HepG2 (cell line): ENCODE measurements around the gene SDC4. TPM values are rescaled to one million over a fixed set of nuclear protein-coding genes. Genes with fewer than 3 reads are reported as not detected.
A peak's percentile ranks its signal among the peaks of the same experiment; 100 is the strongest.

Source experiments
- ATAC-seq: fragments of 200-7000 bp; cut with Tn5 transposase; 3 replicates; pipeline ENCODE4 v1.9.1; 2020; ENCODE audit warnings: mild to moderate bottlenecking, moderate library complexity
- BruUV-seq: library from RNA; stranded (reverse); fragments of 400-500 nt; replicated peaks from 2 replicates; lab custom pipeline; 2021; lab: Mats Ljungman, UMichigan
- CTCF ChIA-PET: fragments of 300-600 bp; formaldehyde crosslinking; extraction: SDS; loops from one replicate; lab custom pipeline; 2021; ENCODE audit warnings: low total read pairs, inconsistent platforms, low intra/inter-chr PET ratio; lab: Yijun Ruan, JAX
- POLR2A ChIA-PET: fragments of 350-600 bp; sonication (Branson Sonifier 250); formaldehyde crosslinking; loops from one replicate; lab custom pipeline; 2020; ENCODE audit warnings: antibody characterized with exemption, inconsistent platforms; lab: Yijun Ruan, JAX
- DNase-seq: peaks from one replicate; pipeline ENCODE4 v3.0.0-alpha.2; 2015; ENCODE audit warnings: low spot score
- FAIRE-seq: peaks from 3 replicates; lab custom pipeline; 2011; peaks lifted over from hg19 to GRCh38; lab: Jason Lieb, UNC
- H2AFZ ChIP-seq: one replicate; pipeline ENCODE4 v1.6.1; 2011; ENCODE audit warnings: low read length, inconsistent platforms
- H3K27ac ChIP-seq: fragments of 300-600 bp; 3 replicates; pipeline ENCODE4 v1.8.0; 2011; ENCODE audit warnings: mixed run types, mild to moderate bottlenecking, mixed read lengths, low read length, inconsistent platforms; ENCODE audit not compliant: insufficient read depth; ENCODE audit errors: extremely low read length
- H3K27me3 ChIP-seq, 2 experiments: fragments of 200-600 bp in 1 of 2; 2 replicates in 1 of 2; 3 replicates in 1 of 2; pipeline versions ENCODE4 v1.6.0 to v1.8.0; 2011; ENCODE audit warnings: low read length in 2 of 2, mild to moderate bottlenecking in 2 of 2, moderate library complexity in 2 of 2, inconsistent platforms in 1 of 2; ENCODE audit not compliant: insufficient read depth in 2 of 2, control insufficient read depth in 1 of 2
- H3K36me3 ChIP-seq, 2 experiments: fragments of 200-600 bp in 1 of 2; replicated peaks in 1 of 2; 2 replicates in 1 of 2; 3 replicates in 1 of 2; pipeline versions ENCODE4 v1.5.1 to v1.8.0; 2011; ENCODE audit warnings: low read length in 2 of 2, inconsistent platforms in 1 of 2; ENCODE audit not compliant: insufficient read depth in 2 of 2, control insufficient read depth in 1 of 2
- H3K4me1 ChIP-seq: 2 replicates; pipeline ENCODE4 v1.5.1; 2012; ENCODE audit warnings: low read length, inconsistent platforms; ENCODE audit not compliant: insufficient read depth
- H3K4me2 ChIP-seq: 2 replicates; pipeline ENCODE4 v1.6.0; 2011; ENCODE audit warnings: low read depth, low read length, inconsistent platforms
- H3K4me3 ChIP-seq, 3 experiments: fragments of 200-600 bp in 1 of 3; sonication (generic), shearing (Covaris generic) in 1 of 3; replicated peaks in 1 of 3; 2 replicates each; pipeline ENCODE4 v1.5.1; 2011 to 2016; ENCODE audit warnings: low read length in 3 of 3, inconsistent platforms in 2 of 3, low read depth in 2 of 3, mild to moderate bottlenecking in 2 of 3, control low read depth in 1 of 3, mixed read lengths in 1 of 3; ENCODE audit not compliant: insufficient read depth in 1 of 3
- H3K79me2 ChIP-seq: one replicate; pipeline ENCODE4 v1.6.1; 2011; ENCODE audit warnings: low read length, inconsistent platforms; ENCODE audit not compliant: insufficient read depth
- H3K9ac ChIP-seq: 2 replicates; pipeline ENCODE4 v1.6.0; 2011; ENCODE audit warnings: mild to moderate bottlenecking, low read depth, low read length, inconsistent platforms; ENCODE audit not compliant: insufficient read depth
- H3K9me3 ChIP-seq: 2 replicates; pipeline ENCODE4 v1.5.1; 2012; ENCODE audit warnings: mild to moderate bottlenecking, low read length
- H4K20me1 ChIP-seq: 2 replicates; pipeline ENCODE4 v1.6.0; 2011; ENCODE audit warnings: inconsistent platforms, mild to moderate bottlenecking, low read length, moderate library complexity; ENCODE audit not compliant: insufficient read depth
- CHCHD3 ChIP-seq: sonication (generic); formaldehyde crosslinking; IDR thresholded peaks from 2 replicates; pipeline ENCODE4 v1.8.0; 2022; ENCODE audit warnings: mild to moderate bottlenecking, missing genetic modification reagents, moderate library complexity
- EED ChIP-seq: sonication (generic); formaldehyde crosslinking; IDR thresholded peaks from 2 replicates; pipeline ENCODE4 v1.5.0; 2020; ENCODE audit warnings: mild to moderate bottlenecking, missing genetic modification reagents
- EP300 ChIP-seq, 3 experiments: sonication (generic) in 1 of 3; formaldehyde crosslinking in 1 of 3; IDR thresholded peaks; 2 replicates each; pipeline versions ENCODE4 v1.5.1 to v1.6.1; 2011 to 2020; ENCODE audit warnings: low read depth in 2 of 3, low read length in 2 of 3, borderline replicate concordance in 1 of 3, improper control_type of control experiment in 1 of 3, mild to moderate bottlenecking in 1 of 3, missing genetic modification reagents in 1 of 3, moderate library complexity in 1 of 3
- PHB2 ChIP-seq: fragments of 450-650 bp; IDR thresholded peaks from 2 replicates; pipeline ENCODE4 v1.6.1; 2018; ENCODE audit not compliant: partially characterized antibody
- RBFOX2 ChIP-seq: fragments of 200-400 bp; formaldehyde crosslinking; IDR thresholded peaks from 2 replicates; pipeline ENCODE4 v1.6.1; 2017; ENCODE audit warnings: low read depth, mild to moderate bottlenecking, low read length
- SETDB1 ChIP-seq: sonication (generic); formaldehyde crosslinking; IDR thresholded peaks from 2 replicates; pipeline ENCODE4 v1.5.1; 2020; ENCODE audit warnings: missing genetic modification reagents, mild to moderate bottlenecking, borderline replicate concordance
- ZMAT3 ChIP-seq: sonication (generic); formaldehyde crosslinking; conservative IDR thresholded peaks from 2 replicates; pipeline ENCODE4 v1.7.0; 2021; ENCODE audit warnings: missing genetic modification reagents
- ZNF672 ChIP-seq: sonication (generic); formaldehyde crosslinking; IDR thresholded peaks from 2 replicates; pipeline ENCODE4 v1.8.1; 2022; ENCODE audit warnings: missing genetic modification reagents
- ZNF773 ChIP-seq: sonication (generic); formaldehyde crosslinking; IDR thresholded peaks from 2 replicates; pipeline ENCODE4 v1.4.0; 2020; ENCODE audit warnings: missing genetic modification reagents, borderline replicate concordance
- ZNF883 ChIP-seq: sonication (generic); formaldehyde crosslinking; IDR thresholded peaks from 2 replicates; pipeline ENCODE4 v1.5.1; 2020; ENCODE audit warnings: mild to moderate bottlenecking, missing genetic modification reagents; ENCODE audit errors: not compliant biosample characterization
- WGBS: methylation state at CpG from one replicate; pipeline ENCODE4 v1.1.6; 2017; ENCODE audit warnings: low lambda C conversion rate; 5-methylcytosine and 5-hydroxymethylcytosine counted together
- in situ Hi-C: cut with HindIII; loops from 2 replicates; pipeline ENCODE4 v1.10.0; 2017; ENCODE audit warnings: low pct_unique_long_range_greater_than_20kb; ENCODE audit not compliant: extremely low pct_ligation_motif_present
- intact Hi-C: fragments of 100-400 bp; cut with micrococcal nuclease; formaldehyde crosslinking; loops from one replicate; pipeline ENCODE4 v1.10.0; 2022; ENCODE audit not compliant: unreplicated experiment
- polyA plus RNA-seq, 8 experiments: library from polyadenylated mRNA; depleted of rRNA in 3 of 8; stranded (reverse) in 7 of 8; unstranded in 1 of 8; fragments of >200 nt; fragmentation: Illumina TruSeq in 4 of 8; extraction: Trizol in 4 of 8; gene quantifications; 2 replicates each; pipeline versions ENCODE4 v1.2.1 to v1.2.3, GENCODE V29; 2011 to 2016; ENCODE audit warnings: low read depth in 4 of 8, missing spikeins in 1 of 8, mixed read lengths in 1 of 8; ENCODE audit not compliant: insufficient read depth in 1 of 8
- total RNA-seq, 5 experiments: library from RNA; depleted of rRNA; stranded (reverse); fragments of >200 nt; fragmentation: Illumina TruSeq; extraction: Trizol; gene quantifications; 2 replicates each; pipeline ENCODE4 v1.2.3, GENCODE V29; 2016; ENCODE audit warnings: low read depth in 1 of 5
- TF ChIP-seq, protein P1 (sequence below): sonication (generic); formaldehyde crosslinking; IDR thresholded peaks from 2 replicates; pipeline ENCODE4 v1.4.0; 2020; ENCODE audit warnings: missing genetic modification reagents
- TF ChIP-seq, protein P2 (sequence below), 2 experiments: IDR thresholded peaks; 2 replicates each; pipeline ENCODE4 v1.6.1; 2011 to 2012; ENCODE audit warnings: low read length in 2 of 2, borderline replicate concordance in 1 of 2, low read depth in 1 of 2, mild to moderate bottlenecking in 1 of 2, moderate library complexity in 1 of 2
- TF ChIP-seq, protein P3 (sequence below): sonication (generic); formaldehyde crosslinking; IDR thresholded peaks from 2 replicates; pipeline ENCODE4 v1.4.0; 2020; ENCODE audit warnings: missing genetic modification reagents, mild to moderate bottlenecking, borderline replicate concordance

The SDC4 gene
- total and polyA plus RNA-seq, 2 of the 13 experiments (the other 11 are each of a cell fraction or from before 2014, with no cell fraction given), result 49.0 to 65.1 TPM

DNA sequence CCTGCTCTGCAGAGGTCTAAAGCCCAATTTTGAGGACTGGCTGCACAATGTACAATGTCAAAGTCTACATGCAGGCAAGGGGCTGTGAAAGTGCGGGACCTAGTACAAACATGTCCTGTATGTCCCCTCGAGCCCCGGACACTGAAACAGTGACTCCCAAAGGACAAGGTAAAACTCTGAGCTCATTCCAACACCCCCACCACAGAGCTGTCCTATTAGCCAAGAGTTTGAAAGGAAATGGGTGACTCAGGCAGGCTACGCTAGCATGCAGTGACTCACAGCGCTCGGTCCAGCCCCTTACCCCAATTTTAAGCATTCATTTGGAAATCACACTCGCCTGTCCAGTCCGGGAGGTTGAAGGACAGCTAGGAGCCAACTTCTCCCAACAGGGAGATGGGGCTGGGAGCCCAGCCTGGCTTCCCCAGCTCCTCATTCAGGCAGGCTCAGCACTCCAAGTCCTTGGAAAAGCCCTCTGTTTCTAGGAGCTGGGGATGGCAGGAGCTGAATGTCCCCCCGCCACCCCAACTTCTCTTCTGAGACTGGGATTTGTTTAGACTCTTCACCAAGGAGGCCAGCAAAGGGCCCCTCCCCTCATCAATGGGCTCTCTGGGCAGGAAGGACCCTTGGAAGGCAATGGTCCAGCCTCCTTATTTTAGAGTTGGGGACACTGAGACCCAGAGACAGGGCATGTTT, 3.9 kb downstream of the SDC4 start:
- no peak overlapping the region for H2AFZ ChIP-seq
- BruUV-seq, result no TSS peak
- peaks cover 92% of the 10 kb centered on the region for H3K4me1 ChIP-seq
- WGBS, result 4% methylated on average over 9 of the region's 9 CpGs
- H3K27me3 ChIP-seq, result peaks cover 0 to 7% of the 10 kb centered on the region in 2 experiments; a peak in 2 of 5 replicates
- ChIA-PET POLR2A (interaction anchor here (0.7 to 23.9 kb wide), 18 partner anchors 9 to 1786 kb away, joined by 3 to 1422 read pairs (median 6); partner anchors contain the start of genes PCIF1, PIGT, SDC4 and SGK2), CTCF (no interaction called here)
- intact Hi-C loops, result loop anchor here (2.0 to 5.0 kb wide), 3 partner anchors 14 to 628 kb away; partner anchors contain the start of genes PIGT and ZNF335
- ATAC-seq (peak; percentile 61), DNase-seq (peak; percentile 97), FAIRE-seq (peak; percentile 95)
- peak overlapping the region; percentile 66 for H3K9ac ChIP-seq
- H3K4me2 ChIP-seq, result peak overlapping the region; percentile 99
- in situ Hi-C loops, result no loop called here
- H3K4me3 ChIP-seq, result peak overlapping the region; percentile 49 to 87 (median 54)
- H3K79me2 ChIP-seq, result peaks cover 48% of the 10 kb centered on the region
- H3K9me3 ChIP-seq, result no peaks in the 10 kb centered on the region
- no peaks in the 10 kb centered on the region for H3K36me3 ChIP-seq
- H4K20me1 ChIP-seq, result peaks cover 8% of the 10 kb centered on the region; the same call in 1 of the 2 replicates
- H3K27ac ChIP-seq, result peak overlapping the region; percentile 80
- TF ChIP-seq ZNF773 (CRISPR knock-in tag), result 0 out of 2 replicates have a peak, but pooled peaks have one; percentile 29
- 0 out of 2 replicates have a peak, but pooled peaks have one; percentile 23 for TF ChIP-seq CHCHD3
- TF ChIP-seq, protein P1, sequence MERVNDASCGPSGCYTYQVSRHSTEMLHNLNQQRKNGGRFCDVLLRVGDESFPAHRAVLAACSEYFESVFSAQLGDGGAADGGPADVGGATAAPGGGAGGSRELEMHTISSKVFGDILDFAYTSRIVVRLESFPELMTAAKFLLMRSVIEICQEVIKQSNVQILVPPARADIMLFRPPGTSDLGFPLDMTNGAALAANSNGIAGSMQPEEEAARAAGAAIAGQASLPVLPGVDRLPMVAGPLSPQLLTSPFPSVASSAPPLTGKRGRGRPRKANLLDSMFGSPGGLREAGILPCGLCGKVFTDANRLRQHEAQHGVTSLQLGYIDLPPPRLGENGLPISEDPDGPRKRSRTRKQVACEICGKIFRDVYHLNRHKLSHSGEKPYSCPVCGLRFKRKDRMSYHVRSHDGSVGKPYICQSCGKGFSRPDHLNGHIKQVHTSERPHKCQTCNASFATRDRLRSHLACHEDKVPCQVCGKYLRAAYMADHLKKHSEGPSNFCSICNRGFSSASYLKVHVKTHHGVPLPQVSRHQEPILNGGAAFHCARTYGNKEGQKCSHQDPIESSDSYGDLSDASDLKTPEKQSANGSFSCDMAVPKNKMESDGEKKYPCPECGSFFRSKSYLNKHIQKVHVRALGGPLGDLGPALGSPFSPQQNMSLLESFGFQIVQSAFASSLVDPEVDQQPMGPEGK (CRISPR knock-in tag), result peak; percentile 89
- no peak for TF ChIP-seq PHB2
- no peak for TF ChIP-seq ZNF672
- peak; percentile 37; the same call in 1 of the 2 replicates for TF ChIP-seq SETDB1 (CRISPR knock-in tag)
- TF ChIP-seq EP300 (IDR thresholded peaks at IDR 0.05; ENCODE audit: low read depth in 2 of 2, low read length in 2 of 2), result no peak; a peak in 1 of 4 replicates
- TF ChIP-seq EP300 (CRISPR knock-in tag; IDR thresholded peaks at IDR 0.05; ENCODE audit: borderline replicate concordance), result peak; percentile 54
- TF ChIP-seq ZMAT3 (CRISPR knock-in tag), result peak; percentile 92; the same call in 1 of the 2 replicates
- peak; percentile 47 for TF ChIP-seq ZNF883 (CRISPR knock-in tag)
- TF ChIP-seq, protein P2, sequence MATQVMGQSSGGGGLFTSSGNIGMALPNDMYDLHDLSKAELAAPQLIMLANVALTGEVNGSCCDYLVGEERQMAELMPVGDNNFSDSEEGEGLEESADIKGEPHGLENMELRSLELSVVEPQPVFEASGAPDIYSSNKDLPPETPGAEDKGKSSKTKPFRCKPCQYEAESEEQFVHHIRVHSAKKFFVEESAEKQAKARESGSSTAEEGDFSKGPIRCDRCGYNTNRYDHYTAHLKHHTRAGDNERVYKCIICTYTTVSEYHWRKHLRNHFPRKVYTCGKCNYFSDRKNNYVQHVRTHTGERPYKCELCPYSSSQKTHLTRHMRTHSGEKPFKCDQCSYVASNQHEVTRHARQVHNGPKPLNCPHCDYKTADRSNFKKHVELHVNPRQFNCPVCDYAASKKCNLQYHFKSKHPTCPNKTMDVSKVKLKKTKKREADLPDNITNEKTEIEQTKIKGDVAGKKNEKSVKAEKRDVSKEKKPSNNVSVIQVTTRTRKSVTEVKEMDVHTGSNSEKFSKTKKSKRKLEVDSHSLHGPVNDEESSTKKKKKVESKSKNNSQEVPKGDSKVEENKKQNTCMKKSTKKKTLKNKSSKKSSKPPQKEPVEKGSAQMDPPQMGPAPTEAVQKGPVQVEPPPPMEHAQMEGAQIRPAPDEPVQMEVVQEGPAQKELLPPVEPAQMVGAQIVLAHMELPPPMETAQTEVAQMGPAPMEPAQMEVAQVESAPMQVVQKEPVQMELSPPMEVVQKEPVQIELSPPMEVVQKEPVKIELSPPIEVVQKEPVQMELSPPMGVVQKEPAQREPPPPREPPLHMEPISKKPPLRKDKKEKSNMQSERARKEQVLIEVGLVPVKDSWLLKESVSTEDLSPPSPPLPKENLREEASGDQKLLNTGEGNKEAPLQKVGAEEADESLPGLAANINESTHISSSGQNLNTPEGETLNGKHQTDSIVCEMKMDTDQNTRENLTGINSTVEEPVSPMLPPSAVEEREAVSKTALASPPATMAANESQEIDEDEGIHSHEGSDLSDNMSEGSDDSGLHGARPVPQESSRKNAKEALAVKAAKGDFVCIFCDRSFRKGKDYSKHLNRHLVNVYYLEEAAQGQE (IDR thresholded peaks at IDR 0.05; ENCODE audit: borderline replicate concordance in 1 of 2, low read depth in 1 of 2, low read length in 2 of 2), result no peak
- TF ChIP-seq EED, result no peak
- peak; percentile 71 for TF ChIP-seq RBFOX2
- TF ChIP-seq, protein P3, sequence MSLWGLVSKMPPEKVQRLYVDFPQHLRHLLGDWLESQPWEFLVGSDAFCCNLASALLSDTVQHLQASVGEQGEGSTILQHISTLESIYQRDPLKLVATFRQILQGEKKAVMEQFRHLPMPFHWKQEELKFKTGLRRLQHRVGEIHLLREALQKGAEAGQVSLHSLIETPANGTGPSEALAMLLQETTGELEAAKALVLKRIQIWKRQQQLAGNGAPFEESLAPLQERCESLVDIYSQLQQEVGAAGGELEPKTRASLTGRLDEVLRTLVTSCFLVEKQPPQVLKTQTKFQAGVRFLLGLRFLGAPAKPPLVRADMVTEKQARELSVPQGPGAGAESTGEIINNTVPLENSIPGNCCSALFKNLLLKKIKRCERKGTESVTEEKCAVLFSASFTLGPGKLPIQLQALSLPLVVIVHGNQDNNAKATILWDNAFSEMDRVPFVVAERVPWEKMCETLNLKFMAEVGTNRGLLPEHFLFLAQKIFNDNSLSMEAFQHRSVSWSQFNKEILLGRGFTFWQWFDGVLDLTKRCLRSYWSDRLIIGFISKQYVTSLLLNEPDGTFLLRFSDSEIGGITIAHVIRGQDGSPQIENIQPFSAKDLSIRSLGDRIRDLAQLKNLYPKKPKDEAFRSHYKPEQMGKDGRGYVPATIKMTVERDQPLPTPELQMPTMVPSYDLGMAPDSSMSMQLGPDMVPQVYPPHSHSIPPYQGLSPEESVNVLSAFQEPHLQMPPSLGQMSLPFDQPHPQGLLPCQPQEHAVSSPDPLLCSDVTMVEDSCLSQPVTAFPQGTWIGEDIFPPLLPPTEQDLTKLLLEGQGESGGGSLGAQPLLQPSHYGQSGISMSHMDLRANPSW (CRISPR knock-in tag), result peak; percentile 22; the same call in 1 of the 2 replicates
